Putamen (tissue), 1 donor: ENCODE measurements around the gene SMIM29.
A peak's percentile ranks its signal among the peaks of the same experiment; 100 is the strongest.

Experiments
- DNase-seq: peaks from one replicate; pipeline ENCODE4 v3.0.0-alpha.2; 2016; ENCODE audit warnings: low spot score

SMIM29 gene

DNA sequence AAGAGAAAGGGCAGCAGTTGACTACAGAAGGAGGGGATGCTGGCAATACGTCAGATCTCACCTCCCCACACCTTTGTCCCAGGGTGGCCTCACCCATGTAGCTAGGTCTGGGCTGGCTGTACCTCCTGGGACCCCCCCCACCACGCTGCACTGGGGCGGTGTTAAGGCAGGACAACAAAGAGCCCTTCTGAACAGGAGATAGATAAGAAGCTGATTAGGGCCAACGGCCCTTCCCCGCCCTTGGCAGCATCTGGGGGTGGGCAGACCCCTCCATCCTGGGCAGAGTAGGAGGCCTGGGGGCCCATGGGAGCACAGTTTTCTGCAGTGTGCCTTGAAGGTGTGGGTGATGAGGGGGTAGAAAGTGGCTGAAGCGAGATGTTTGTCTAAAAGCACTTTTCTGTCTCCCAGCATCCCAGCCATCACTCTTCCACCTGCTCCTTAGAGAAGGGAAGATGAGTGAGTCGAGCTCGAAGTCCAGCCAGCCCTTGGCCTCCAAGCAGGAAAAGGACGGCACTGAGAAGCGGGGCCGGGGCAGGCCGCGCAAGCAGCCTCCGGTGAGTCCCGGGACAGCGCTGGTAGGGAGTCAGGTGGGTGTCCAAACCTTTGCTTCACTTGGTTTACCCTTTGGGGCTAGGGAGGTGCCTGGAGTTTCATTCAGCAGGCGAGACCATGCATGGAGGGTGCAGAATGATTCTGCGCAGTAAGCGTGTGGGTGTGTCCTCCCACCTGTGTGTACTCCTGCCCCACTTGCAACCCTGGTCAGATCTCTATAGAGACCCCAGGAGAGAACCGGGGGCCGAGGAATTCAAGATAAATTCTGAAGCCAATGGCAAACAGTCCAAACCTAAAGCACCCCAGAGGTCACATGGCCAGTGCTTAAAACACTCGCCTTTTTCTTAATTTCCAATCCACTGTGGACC, 8.2 kb downstream of the SMIM29 start:
- DNase-seq: no peak

DNA sequence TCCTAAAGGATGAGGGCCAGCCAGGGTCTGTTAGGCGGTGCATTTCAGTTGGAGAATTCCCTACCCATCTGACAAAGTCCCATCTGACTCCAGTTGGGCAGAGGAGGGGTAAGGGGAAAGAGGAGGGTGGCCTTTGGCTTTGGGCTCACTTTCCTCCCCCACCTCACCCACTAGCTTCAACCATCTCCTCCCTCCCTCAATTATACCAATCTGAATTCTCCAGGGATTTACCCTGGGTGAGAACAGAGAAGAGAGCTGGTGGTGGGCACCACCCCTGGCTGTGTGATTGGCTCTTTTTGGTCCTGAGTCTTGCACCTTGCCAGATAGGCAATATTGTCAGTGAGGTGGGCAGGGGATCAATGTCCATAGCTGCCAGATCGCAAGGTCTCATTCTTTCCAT, 8.9 kb downstream of the SMIM29 start:
- no peak for DNase-seq

DNA sequence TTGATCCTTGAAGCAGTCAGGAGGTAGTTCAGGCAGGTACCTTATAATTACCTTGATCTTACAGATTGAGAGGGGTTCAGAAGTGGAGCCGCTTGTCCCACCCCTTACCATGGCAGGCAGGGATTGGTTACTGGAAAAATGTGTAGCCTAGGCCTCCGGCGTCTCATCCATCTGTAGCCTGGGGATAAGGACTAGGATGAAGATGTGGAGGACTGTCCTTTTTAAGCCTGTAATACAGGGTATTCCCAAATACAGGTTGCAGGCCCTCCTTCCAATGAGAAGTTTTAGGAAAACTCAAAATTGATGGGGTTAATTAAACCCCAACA, 9.3 kb downstream of the SMIM29 start:
- DNase-seq: no peak

DNA sequence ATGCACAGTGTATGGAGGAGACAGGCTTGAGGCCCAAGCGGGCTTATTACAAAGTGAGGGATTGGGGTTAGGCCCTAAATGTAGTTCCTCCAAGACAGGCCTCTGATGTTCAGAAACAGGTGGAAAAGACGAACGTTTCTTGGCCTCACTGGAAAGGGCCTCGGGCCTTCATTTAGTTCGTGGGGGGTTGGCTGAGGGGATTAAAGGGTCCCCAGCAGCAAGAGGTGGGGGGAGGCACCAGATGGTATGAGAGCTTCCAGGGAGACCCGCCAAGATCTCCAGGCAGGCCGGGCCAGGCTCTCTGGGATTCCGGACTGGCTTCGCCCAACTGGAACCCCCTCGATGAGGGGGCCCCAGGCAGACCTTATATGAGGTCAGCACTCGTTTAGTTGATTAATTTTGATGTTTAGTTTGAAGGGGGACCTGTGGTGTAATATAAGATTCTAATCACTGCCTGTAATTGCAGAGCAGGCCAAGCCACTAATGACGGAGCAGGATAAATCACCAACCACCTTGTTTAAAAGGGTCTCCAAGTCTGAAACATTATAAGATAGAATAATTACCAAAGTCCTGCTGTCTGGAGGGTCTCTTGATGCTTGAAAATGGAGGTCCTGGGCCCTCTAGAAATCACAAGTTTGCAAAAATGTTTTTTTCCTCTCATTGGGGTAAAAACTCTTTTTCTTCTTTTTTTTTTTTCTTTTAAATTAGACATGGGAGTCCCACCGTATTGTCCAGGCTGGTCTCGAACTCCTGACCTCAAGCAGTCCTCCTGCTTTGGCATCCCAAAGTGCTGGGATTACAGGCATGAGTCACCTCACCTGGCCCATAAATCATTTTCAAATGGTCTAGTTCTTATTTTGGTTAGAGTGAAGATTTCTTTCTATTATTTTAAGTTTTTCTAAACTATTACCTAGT, 10.0 kb downstream of the SMIM29 start:
- no peak for DNase-seq

DNA sequence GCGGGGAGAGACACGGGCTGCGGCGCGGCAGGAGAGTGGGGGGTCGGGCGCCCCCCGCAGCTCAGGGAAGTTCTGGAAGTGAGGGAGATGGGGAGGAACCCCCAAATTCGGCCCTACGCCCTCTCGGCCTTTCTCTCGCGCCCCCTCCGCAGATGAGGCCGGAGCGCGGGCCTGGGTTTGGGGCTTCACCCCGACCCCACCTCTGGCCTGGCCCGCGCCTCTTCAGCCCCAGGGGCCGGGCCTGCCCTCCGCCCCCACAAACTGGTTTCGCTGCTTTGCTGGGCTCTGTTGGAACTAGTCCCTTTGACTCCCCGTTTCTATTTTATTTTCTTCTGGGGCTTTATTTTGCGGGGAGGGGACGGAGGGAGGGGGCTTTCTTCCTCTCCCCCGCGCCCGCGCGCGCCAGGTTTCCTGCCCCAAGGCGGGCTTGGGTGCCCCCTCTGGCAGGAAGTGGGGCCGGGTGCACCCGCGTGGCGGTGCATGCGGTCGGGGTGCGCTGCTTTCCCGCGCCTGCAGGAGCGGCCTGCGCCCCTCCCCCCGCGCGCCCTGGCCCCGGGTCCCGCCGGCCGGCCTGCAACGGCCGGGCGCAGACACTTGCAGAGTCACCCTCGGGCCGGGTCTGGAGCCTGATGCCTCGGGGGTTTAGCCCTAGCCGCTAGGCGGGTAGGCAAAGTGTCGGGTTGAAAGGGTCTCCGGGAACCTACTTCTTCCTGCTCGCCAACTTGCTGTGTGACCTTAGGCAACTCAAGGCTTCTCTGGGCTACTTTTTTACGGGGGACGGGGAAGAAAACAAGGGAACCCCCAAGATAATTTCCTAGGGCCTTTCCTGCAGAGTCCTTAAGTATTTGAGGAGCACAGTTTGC, 10.9 kb downstream of the SMIM29 start:
- DNase-seq: no peak

DNA sequence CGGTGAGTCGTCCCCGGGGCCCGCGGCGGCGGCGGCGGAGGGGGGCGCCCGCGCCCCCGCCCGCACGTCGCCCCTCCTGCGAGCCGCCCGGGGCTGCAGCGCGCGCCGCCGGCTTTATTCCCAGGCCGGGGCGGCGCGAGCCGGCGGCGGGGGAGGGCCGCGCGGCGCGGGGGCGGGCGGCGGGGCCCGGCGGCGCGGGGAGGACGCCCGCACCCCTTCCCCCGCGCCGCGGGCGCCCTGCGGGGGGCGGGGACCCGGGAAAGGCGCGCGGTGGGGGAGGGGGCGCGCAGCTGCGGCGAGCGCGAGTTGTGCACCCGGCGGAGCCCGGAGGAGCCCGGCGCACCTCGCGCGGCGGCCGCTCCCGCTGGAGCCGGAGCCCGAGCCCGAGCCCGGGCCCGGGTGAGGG, 11.5 kb downstream of the SMIM29 start:
- DNase-seq: no peak

DNA sequence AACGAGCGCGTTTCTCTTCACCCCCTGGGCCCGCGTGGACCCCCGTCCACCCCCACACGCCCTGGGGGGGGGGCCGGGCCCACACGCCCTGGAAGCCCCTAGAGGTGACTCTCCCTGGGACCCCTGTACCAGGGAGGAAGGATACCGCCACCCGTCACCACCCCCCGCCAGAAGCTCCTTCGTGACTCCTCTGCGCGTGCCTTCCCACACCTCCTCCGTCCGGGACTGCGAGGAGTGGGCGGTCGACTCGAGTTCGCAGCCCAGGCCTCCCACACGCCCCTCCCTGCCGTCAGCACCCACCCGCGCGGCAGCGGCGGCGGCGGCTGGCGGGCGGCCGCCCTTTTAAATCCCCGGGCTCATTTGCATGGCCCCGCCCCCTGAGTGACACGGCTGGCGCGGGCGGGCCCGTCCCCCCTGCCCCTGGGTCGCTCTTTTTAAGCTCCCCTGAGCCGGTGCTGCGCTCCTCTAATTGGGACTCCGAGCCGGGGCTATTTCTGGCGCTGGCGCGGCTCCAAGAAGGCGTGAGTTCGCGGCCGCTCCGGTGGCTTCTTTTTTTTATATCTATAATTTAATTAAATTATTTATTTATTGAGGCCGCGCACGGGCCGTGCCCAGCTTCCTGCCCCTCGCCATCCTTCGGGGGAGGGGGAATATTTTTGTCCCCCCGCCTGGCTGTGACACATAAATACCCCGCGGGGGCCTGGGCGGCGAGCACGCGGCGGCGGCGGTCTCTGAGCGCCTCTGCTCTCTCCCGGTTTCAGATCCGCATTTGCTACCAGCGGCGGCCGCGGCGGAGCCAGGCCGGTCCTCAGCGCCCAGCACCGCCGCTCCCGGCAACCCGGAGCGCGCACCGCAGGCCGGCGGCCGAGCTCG, 12.1 kb downstream of the SMIM29 start, which contains the start of gene HMGA1:
Gene HMGA1, plus strand, starts transcription at position 431 of the 873 bp plus-strand sequence. CDS start 3,908 bp downstream, outside the sequence.
- peak; percentile 88 for DNase-seq

- DNase-seq: peak; percentile 60
These were observed 12.7 kb downstream of the SMIM29 start for GRCh38 chr6:34236131-34236442.

GRCh38 chr6:34235307-34236130, 13.3 kb downstream of the SMIM29 start:
- no peak for DNase-seq

- no peak for DNase-seq
These were observed 14.0 kb downstream of the SMIM29 start for GRCh38 chr6:34234667-34235306.

DNA sequence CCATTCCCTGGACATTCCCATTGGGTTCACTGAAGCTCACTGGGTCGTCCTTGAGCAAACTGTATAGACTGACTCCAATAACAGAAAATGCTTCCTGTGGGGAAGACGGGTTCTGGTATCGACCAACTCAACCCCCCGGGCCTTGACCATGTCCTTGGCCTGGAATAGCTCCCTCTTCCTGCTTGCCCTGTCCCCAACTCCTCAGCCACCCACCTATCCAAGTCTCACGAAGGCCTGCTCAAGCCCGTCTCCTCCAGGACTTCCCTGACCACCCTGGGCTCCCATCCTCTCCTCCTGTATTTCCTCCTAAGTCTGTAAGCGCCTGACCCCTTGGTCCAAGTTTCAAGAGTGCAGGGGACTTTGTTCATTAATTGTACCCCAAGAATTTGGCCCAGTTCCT, 14.9 kb downstream of the SMIM29 start:
- DNase-seq: no peak

GRCh38 chr6:34232901-34233300, 15.9 kb downstream of the SMIM29 start:
- DNase-seq: no peak

GRCh38 chr6:34231566-34232336, 17.1 kb downstream of the SMIM29 start:
- DNase-seq: no peak

DNA sequence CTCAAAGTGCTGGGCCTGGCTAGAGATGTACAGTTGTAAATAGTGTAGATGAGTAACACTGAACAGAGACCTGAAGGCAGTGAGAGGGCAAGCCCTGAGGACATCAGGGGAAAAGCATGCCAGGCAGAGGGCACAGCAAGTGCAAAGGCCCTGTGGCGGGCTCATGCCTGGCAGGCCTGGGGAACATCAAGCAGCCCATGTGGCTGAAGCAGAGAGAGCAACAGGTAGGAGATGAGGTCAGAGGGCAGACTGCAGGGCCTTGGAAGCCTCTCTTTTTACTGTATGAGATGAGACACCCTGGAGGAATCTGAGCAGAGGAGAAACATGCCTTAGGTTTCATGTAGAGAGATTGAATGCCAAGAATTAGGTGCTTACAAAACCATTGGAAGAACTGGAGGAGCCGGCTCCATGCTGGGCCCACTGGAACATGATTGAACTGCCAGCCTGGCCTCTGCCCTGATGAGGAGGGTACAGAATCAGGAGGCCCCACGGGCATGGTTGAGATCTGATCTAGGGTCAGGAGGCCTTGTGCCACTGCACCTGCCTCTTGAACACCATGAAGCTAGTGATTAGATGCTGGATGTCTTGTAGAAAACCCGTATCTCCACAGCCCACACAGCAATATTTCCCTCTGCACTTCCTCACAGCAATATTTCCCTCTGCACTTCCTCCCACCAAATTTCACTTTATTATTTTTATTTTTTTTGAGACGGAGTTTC, 18.0 kb downstream of the SMIM29 start:
- no peak for DNase-seq

DNA sequence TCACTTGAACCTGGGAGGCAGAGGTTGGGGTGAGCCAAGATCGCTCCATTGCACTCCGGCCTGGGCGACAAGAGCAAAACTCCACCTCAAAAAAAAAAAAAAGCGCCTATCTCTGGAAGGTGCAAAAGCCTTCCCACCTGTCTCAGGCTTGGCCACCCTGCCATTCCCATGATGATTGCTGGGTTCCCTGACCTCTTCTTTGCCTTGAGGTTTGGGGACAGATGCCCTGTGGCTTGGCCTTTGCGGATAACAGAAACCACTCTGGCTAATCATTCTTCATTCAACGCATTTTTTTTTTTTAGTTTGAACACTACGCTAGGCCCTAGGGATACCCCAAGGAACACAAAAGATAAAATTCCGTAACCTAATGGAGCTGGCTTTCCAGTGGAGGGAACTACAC, 18.9 kb downstream of the SMIM29 start:
- DNase-seq: no peak

- DNase-seq: no peak
These were observed 20.9 kb downstream of the SMIM29 start for GRCh38 chr6:34227761-34228421.

DNA sequence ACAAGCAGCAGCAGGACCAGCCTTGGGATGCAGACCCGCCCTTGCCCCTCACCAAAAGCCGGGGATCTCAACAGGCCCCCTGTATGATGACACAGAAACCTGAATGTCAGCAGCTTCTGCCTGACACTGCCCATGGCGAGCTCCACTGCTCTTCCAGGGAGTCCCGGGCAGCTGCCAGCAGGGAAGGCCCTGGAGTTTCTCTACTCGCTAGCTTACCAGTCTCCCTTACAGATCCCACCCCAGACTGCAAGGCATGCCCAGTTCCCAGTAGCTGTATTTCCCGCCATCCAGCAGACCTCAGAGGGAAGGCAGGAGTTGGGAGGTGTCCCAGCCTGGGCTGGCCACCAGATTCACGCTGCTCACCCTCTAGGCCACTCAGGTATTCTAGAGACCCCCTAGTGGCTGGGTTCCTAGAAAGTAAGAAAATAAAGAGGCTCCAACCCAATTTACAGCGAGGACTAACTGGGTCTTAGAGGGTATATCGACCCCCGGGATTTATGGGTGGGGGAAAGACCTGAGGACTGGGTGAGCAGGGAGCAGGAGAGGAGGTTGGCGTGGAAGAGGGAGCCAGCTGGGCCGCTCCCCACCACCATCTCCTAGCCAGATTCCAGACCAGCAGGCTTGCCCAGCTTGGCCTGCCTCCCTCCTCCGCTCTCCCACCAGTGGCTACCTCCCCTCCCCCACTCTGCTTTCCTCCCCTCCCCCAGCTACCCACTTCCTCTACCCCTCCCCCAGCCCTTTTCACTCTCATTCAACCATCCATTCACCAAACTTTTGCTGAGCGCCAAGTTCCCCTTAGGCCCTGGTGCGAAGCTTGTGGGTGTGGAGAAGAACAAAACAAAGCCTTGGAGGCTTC, 21.8 kb downstream of the SMIM29 start:
- DNase-seq: no peak
